H1 (cell line): ENCODE measurements around the gene ANP32B. TPM values are rescaled to one million over a fixed set of nuclear protein-coding genes. Genes with fewer than 3 reads are reported as not detected.
A peak's percentile ranks its signal among the peaks of the same experiment; 100 is the strongest.

ENCODE experiments used
- CTCF ChIA-PET: fragments of 300-600 bp; sonication (Branson Sonifier 250); formaldehyde crosslinking; loops from one replicate; lab custom pipeline; 2021; ENCODE audit not compliant: partially characterized antibody; lab: Charles Lee
- POLR2A ChIA-PET: fragments of 300-600 bp; sonication (Branson Sonifier 250); formaldehyde crosslinking; loops from one replicate; lab custom pipeline; 2021; ENCODE audit warnings: inconsistent platforms; ENCODE audit not compliant: partially characterized antibody; lab: Charles Lee
- DNase-seq, 2 experiments: peaks; one replicate each; pipeline versions ENCODE4 v3.0.0 to v3.0.0-alpha.2; 2010 to 2022; ENCODE audit warnings: low spot score in 2 of 2, low read depth in 1 of 2, mixed read lengths in 1 of 2
- FAIRE-seq: peaks from 2 replicates; lab custom pipeline; 2011; peaks lifted over from hg19 to GRCh38; lab: Jason Lieb, UNC
- H2AFZ ChIP-seq: 2 replicates; pipeline ENCODE4 v1.8.1; 2012; ENCODE audit warnings: low read length, inconsistent platforms
- H2AK5ac ChIP-seq: 2 replicates; pipeline ENCODE4 v1.6.1; 2013; ENCODE audit warnings: low read depth, low read length
- H2BK120ac ChIP-seq: replicated peaks from 2 replicates; pipeline ENCODE3; 2013; ENCODE audit warnings: low read depth, low read length, inconsistent platforms
- H2BK12ac ChIP-seq: 2 replicates; pipeline ENCODE4 v1.6.1; 2013; ENCODE audit warnings: low read depth, low read length
- H2BK15ac ChIP-seq: 2 replicates; pipeline ENCODE4 v1.6.1; 2013; ENCODE audit warnings: low read length
- H2BK20ac ChIP-seq: 2 replicates; pipeline ENCODE4 v1.6.1; 2013; ENCODE audit warnings: low read length
- H2BK5ac ChIP-seq: 2 replicates; pipeline ENCODE4 v1.6.1; 2013; ENCODE audit warnings: low read depth, low read length
- H3K14ac ChIP-seq: 2 replicates; pipeline ENCODE4 v1.6.1; 2013; ENCODE audit warnings: inconsistent platforms; ENCODE audit not compliant: insufficient read length
- H3K18ac ChIP-seq: 2 replicates; pipeline ENCODE4 v1.6.1; 2013; ENCODE audit warnings: low read length; ENCODE audit errors: extremely low read depth
- H3K23ac ChIP-seq: 2 replicates; pipeline ENCODE4 v1.6.1; 2013; ENCODE audit warnings: inconsistent platforms; ENCODE audit not compliant: insufficient read length
- H3K23me2 ChIP-seq: 2 replicates; pipeline ENCODE4 v1.6.1; 2013; ENCODE audit warnings: low read depth, low read length
- H3K27ac ChIP-seq: 2 replicates; pipeline ENCODE4 v1.6.1; 2011; ENCODE audit warnings: low read depth, low read length, inconsistent platforms
- H3K27me3 ChIP-seq, 4 experiments: replicated peaks in 1 of 4; 1 replicate in 1 of 4; 2 replicates in 3 of 4; pipeline versions ENCODE4 v1.6.1 to v1.8.1; 2011 to 2013; ENCODE audit warnings: low read length in 3 of 4, mild to moderate bottlenecking in 3 of 4, inconsistent platforms in 2 of 4, mixed read lengths in 2 of 4, moderate library complexity in 1 of 4; ENCODE audit not compliant: control insufficient read depth in 3 of 4, insufficient read depth in 3 of 4; ENCODE audit errors: extremely low read depth in 1 of 4
- H3K36me3 ChIP-seq, 4 experiments: 2 replicates each; pipeline versions ENCODE4 v1.6.1 to v1.8.1; 2011 to 2013; ENCODE audit warnings: mild to moderate bottlenecking in 4 of 4, low read length in 3 of 4, moderate library complexity in 2 of 4, control low read depth in 1 of 4, inconsistent platforms in 1 of 4; ENCODE audit not compliant: insufficient read depth in 4 of 4, control insufficient read depth in 2 of 4
- H3K4ac ChIP-seq: replicated peaks from 2 replicates; pipeline ENCODE3; 2013; ENCODE audit warnings: low read length, low read depth, mixed read lengths, inconsistent platforms; ENCODE audit not compliant: insufficient read length
- H3K4me1 ChIP-seq, 4 experiments: replicated peaks in 1 of 4; 1 replicate in 1 of 4; 2 replicates in 3 of 4; pipeline versions ENCODE4 v1.6.1 to v1.8.1; 2011 to 2013; ENCODE audit warnings: low read length in 3 of 4, inconsistent platforms in 2 of 4, mixed read lengths in 1 of 4; ENCODE audit not compliant: insufficient read depth in 4 of 4, control insufficient read depth in 3 of 4
- H3K4me2 ChIP-seq, 2 experiments: 2 replicates each; pipeline versions ENCODE4 v1.6.1 to v1.8.1; 2011 to 2013; ENCODE audit warnings: low read depth in 2 of 2, low read length in 2 of 2, control low read depth in 1 of 2, inconsistent platforms in 1 of 2, mild to moderate bottlenecking in 1 of 2; ENCODE audit not compliant: insufficient read depth in 1 of 2
- H3K4me3 ChIP-seq, 4 experiments: fragments of 200-600, 300-600 bp in 1 of 4; sonication (generic), shearing (Covaris generic), sonication (Bioruptor Twin) in 1 of 4; 2 replicates each; pipeline versions ENCODE4 v1.5.1 to v1.8.1; 2011 to 2016; ENCODE audit warnings: low read length in 4 of 4, low read depth in 3 of 4, control low read depth in 2 of 4, inconsistent platforms in 2 of 4, mild to moderate bottlenecking in 2 of 4, mixed read lengths in 1 of 4, moderate library complexity in 1 of 4; ENCODE audit not compliant: insufficient read depth in 2 of 4; ENCODE audit errors: extremely low read depth in 1 of 4
- H3K56ac ChIP-seq: replicated peaks from 2 replicates; pipeline ENCODE3; 2013; ENCODE audit warnings: low read depth, mild to moderate bottlenecking, mixed read lengths, low read length, inconsistent platforms; ENCODE audit not compliant: insufficient read length
- H3K79me1 ChIP-seq: 2 replicates; pipeline ENCODE4 v1.6.1; 2013; ENCODE audit warnings: low read depth, low read length, control low read depth
- H3K79me2 ChIP-seq, 2 experiments: 2 replicates each; pipeline versions ENCODE4 v1.6.1 to v1.8.1; 2012 to 2013; ENCODE audit warnings: low read length in 2 of 2, mild to moderate bottlenecking in 2 of 2, inconsistent platforms in 1 of 2; ENCODE audit not compliant: insufficient read depth in 2 of 2, control insufficient read depth in 1 of 2
- H3K9ac ChIP-seq, 4 experiments: replicated peaks in 1 of 4; 1 replicate in 1 of 4; 2 replicates in 3 of 4; pipeline versions ENCODE4 v1.6.1 to v1.8.1; 2011 to 2013; ENCODE audit warnings: low read depth in 3 of 4, low read length in 3 of 4, control low read depth in 2 of 4, mild to moderate bottlenecking in 2 of 4, moderate library complexity in 2 of 4, inconsistent platforms in 1 of 4; ENCODE audit errors: extremely low read depth in 1 of 4
- H3K9me3 ChIP-seq, 2 experiments: 2 replicates each; pipeline versions ENCODE4 v1.6.1 to v1.8.1; 2012 to 2013; ENCODE audit warnings: mild to moderate bottlenecking in 2 of 2, moderate library complexity in 2 of 2, control low read depth in 1 of 2, inconsistent platforms in 1 of 2, low read depth in 1 of 2, low read length in 1 of 2, mixed read lengths in 1 of 2; ENCODE audit not compliant: insufficient read depth in 2 of 2
- H4K20me1 ChIP-seq, 2 experiments: replicated peaks in 1 of 2; 2 replicates each; pipeline versions ENCODE3 to v1.8.1; 2011 to 2013; ENCODE audit warnings: inconsistent platforms in 2 of 2, low read length in 2 of 2, mild to moderate bottlenecking in 1 of 2; ENCODE audit not compliant: insufficient read depth in 2 of 2, control insufficient read depth in 1 of 2
- H4K5ac ChIP-seq: 2 replicates; pipeline ENCODE4 v1.6.1; 2013; ENCODE audit warnings: low read length, low read depth, mixed read lengths, inconsistent platforms; ENCODE audit not compliant: insufficient read length
- H4K8ac ChIP-seq: 2 replicates; pipeline ENCODE4 v1.8.0; 2013; ENCODE audit warnings: mild to moderate bottlenecking, moderate library complexity, low read length, inconsistent platforms; ENCODE audit not compliant: insufficient read depth; ENCODE audit errors: extremely low read depth
- H4K91ac ChIP-seq: replicated peaks from 2 replicates; pipeline ENCODE3; 2013; ENCODE audit warnings: low read length, mixed read lengths, inconsistent platforms; ENCODE audit not compliant: insufficient read length
- NANOG ChIP-seq: IDR thresholded peaks from 2 replicates; pipeline ENCODE4 v1.6.1; 2011; ENCODE audit warnings: low read length, low read depth, mild to moderate bottlenecking, inconsistent platforms; ENCODE audit not compliant: insufficient read depth, poor library complexity, severe bottlenecking
- SUZ12 ChIP-seq: fragments of 200-600 bp; sonication (generic); IDR thresholded peaks from 2 replicates; pipeline ENCODE4 v1.6.1; 2012; ENCODE audit warnings: mild to moderate bottlenecking, inconsistent platforms, low read length, moderate library complexity, mixed read lengths
- WGBS, 2 experiments: shearing (Covaris generic) in 1 of 2; methylation state at CpG; one replicate each; pipeline versions ENCODE4 v1.1.6 to v1.1.7; 2013 to 2015; ENCODE audit warnings: low lambda C conversion rate in 2 of 2, mixed read lengths in 2 of 2, inconsistent platforms in 1 of 2, low coverage in 1 of 2, missing lambda C conversion rate in 1 of 2; ENCODE audit not compliant: insufficient replicate concordance in 2 of 2, insufficient coverage in 1 of 2, insufficient read length in 1 of 2; ENCODE audit errors: extremely low coverage in 1 of 2, missing lambda C conversion rate in 1 of 2; 5-methylcytosine and 5-hydroxymethylcytosine counted together
- polyA plus RNA-seq, 7 experiments: library from polyadenylated mRNA; depleted of rRNA in 3 of 7; stranded (reverse) in 5 of 7; unstranded in 2 of 7; fragments of >200 nt in 5 of 7; fragments of 200-250 nt in 2 of 7; gene quantifications; 1 replicate in 5 of 7; 2 replicates in 1 of 7; 4 replicates in 1 of 7; pipeline versions ENCODE4 v1.2.1 to v1.2.3, GENCODE V29; 2011 to 2013; ENCODE audit warnings: missing spikeins in 2 of 7, mixed read lengths in 2 of 7
- total RNA-seq: library from RNA; stranded (reverse); fragmentation: NEBNext Ultra II Directional; extraction: Animal tissue kit (Norgen Biotek cat#: 25700); gene quantifications from 2 replicates; pipeline ENCODE4 v1.2.1, GENCODE V29; 2021

ANP32B gene
- total and polyA plus RNA-seq, 2 of the 8 experiments (the other 6 are each of a cell fraction or from before 2014, with no cell fraction given): 7.6 to 88.1 TPM

DNA sequence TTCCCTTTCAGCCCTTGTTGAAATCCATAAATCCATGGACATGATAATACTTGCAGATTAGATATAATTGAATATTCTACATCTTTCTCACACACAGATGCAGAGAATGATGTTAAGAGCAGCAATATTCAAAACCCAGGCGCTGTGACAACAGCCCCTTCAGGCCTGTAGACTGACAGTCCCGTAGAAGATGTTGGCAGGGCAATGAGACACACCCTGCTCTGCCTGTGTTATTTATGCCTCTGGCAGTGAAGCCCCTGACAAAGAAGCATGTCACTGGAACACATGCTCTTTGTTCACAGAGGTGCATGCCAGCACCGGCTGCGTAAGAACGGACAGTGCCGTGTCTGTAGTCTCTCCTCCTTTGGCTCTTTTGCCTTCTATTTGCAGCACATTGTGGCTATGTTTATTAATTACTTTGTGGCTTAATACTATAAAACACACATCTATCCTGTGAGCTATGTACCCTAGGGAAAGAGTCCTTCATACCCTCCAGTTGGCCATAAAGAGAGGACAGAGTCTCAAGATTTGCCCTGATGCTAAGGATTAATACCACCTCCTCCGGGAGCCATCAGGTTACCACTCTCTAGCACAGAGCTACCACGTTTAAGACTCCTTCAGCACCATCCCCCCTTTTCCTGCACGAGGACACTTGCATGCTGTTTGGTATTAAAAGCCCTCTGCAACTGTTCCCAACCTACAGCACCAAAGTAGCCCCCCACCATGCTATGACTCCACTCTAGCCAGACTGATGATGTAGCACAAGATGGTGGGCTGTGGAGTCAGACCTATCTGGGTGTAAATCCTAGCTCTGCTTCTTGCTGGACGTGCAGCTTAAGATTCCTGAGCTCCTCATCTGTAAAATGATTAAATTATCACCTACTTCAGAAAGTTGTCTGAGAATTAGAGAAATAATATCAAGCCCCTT lies 2.0 kb upstream of the ANP32B start:
- Histone ChIP-seq H3K14ac (no peak overlapping the region), H3K9ac (no peak overlapping the region), H3K56ac (no peak overlapping the region), H4K20me1 (peaks cover 8 to 25% of the 10 kb centered on the region in 2 experiments), H2AFZ (no peak overlapping the region), H3K27ac (no peak overlapping the region), H2BK120ac (no peak overlapping the region), H3K36me3 (no peaks in the 10 kb centered on the region), H3K18ac (no peak overlapping the region), H3K23ac (no peak overlapping the region), H3K79me1 (no peaks in the 10 kb centered on the region), H3K4me1 (peaks cover 0 to 7% (median 2%) of the 10 kb centered on the region in 4 experiments; a peak in 2 of 7 replicates), H4K5ac (no peak overlapping the region), H3K4me3 (no peak overlapping the region), H2BK15ac (no peak overlapping the region), H3K79me2 (peaks cover 2 to 10% of the 10 kb centered on the region in 2 experiments), H2BK12ac (no peak overlapping the region), H3K27me3 (peaks cover 44 to 82% (median 62%) of the 10 kb centered on the region in 4 experiments), H4K91ac (no peak overlapping the region), H2BK5ac (no peak overlapping the region), H4K8ac (no peak overlapping the region), H3K4me2 (no peak overlapping the region), H3K9me3 (peaks cover 0 to 5% of the 10 kb centered on the region in 2 experiments; a peak in 1 of 4 replicates), H3K23me2 (peaks cover 12% of the 10 kb centered on the region; the same call in 1 of the 2 replicates), H3K4ac (no peak overlapping the region), H2AK5ac (no peak overlapping the region), H2BK20ac (no peak overlapping the region)
- 60% methylated on average over 10 of the region's 10 CpGs; no CpG with 5 or more reads in 1 of the 2 experiments for WGBS, 2 experiments
- ChIA-PET CTCF (interaction anchor here (0.7 to 3.1 kb wide), 4 partner anchors 10 to 22 kb away, joined by 3 to 13 read pairs (median 4); no protein-coding TSS in a partner anchor), POLR2A (interaction anchor here (0.6 to 1.1 kb wide), 2 partner anchors 37 to 56 kb away, joined by 3 read pairs; no protein-coding TSS in a partner anchor)
- DNase-seq (no peak), FAIRE-seq (no peak)
- TF ChIP-seq SUZ12: peak; percentile 35
- TF ChIP-seq NANOG: no peak
